Forelimb muscle (tissue), 1 donor: ENCODE results near the gene MED12L. TPM values are rescaled to one million over a fixed set of nuclear protein-coding genes. Genes with fewer than 3 reads are reported as not detected.
"Not testable (repeated sequence)": the region's sequence is repeated elsewhere in the genome, so short reads cannot be mapped to it uniquely, and the experiment has no call there.

Experiments used
- DNase-seq: peaks from one replicate; pipeline ENCODE4 v3.0.0-alpha.2; 2013; ENCODE audit warnings: low read depth
- polyA plus RNA-seq: library from polyadenylated mRNA; unstranded; fragments of 120-200 nt; gene quantifications from one replicate; pipeline ENCODE4 v1.2.1, GENCODE V29; 2013; ENCODE audit not compliant: insufficient read length

MED12L gene
- polyA plus RNA-seq, 1 donor: 10.0 TPM

- DNase-seq: no peak
Measured at GRCh38 chr3:151371526-151371925, 286.1 kb downstream of the MED12L start.

- DNase-seq: no peak
Measured at GRCh38 chr3:151372063-151372820, 286.8 kb downstream of the MED12L start.

- DNase-seq: no peak
Measured at GRCh38 chr3:151377768-151378385, 292.4 kb downstream of the MED12L start.

- DNase-seq: no peak
Measured at GRCh38 chr3:151379083-151379734, 293.7 kb downstream of the MED12L start.

GRCh38 chr3:151382671-151383070 lies 297.2 kb downstream of the MED12L start:
- DNase-seq: no peak

GRCh38 chr3:151383111-151383510 lies 297.6 kb downstream of the MED12L start:
- no peak for DNase-seq

- DNase-seq: no peak
Measured at GRCh38 chr3:151383956-151384355, 298.5 kb downstream of the MED12L start.

GRCh38 chr3:151384741-151385174 lies 299.3 kb downstream of the MED12L start, which contains the start of gene P2RY12:
P2RY12 (minus strand) TSS chr3:151384753; CDS start chr3:151338845, 45,908 bp downstream.
- DNase-seq: no peak

- DNase-seq: no peak
Measured at GRCh38 chr3:151386056-151386455, 300.6 kb downstream of the MED12L start.

- no peak for DNase-seq
Measured at GRCh38 chr3:151387432-151387831, 302.0 kb downstream of the MED12L start.

- no peak for DNase-seq
Measured at GRCh38 chr3:151387842-151388241, 302.4 kb downstream of the MED12L start.

GRCh38 chr3:151391720-151392119 lies 306.3 kb downstream of the MED12L start:
- DNase-seq: no peak

- DNase-seq: not testable (repeated sequence)
Measured at GRCh38 chr3:151392191-151392590, 306.7 kb downstream of the MED12L start.

- no peak for DNase-seq
Measured at GRCh38 chr3:151393146-151393830, 307.8 kb downstream of the MED12L start.

- DNase-seq: no peak
Measured at GRCh38 chr3:151393941-151394340, 308.5 kb downstream of the MED12L start.

- no peak for DNase-seq
Measured at GRCh38 chr3:151394611-151395010, 309.1 kb downstream of the MED12L start.

- no peak for DNase-seq
Measured at GRCh38 chr3:151395806-151396205, 310.3 kb downstream of the MED12L start.

- no peak for DNase-seq
Measured at GRCh38 chr3:151398895-151399294, 313.4 kb downstream of the MED12L start.

- no peak for DNase-seq
Measured at GRCh38 chr3:151400341-151400740, 314.9 kb downstream of the MED12L start.

- DNase-seq: no peak
Measured at GRCh38 chr3:151402349-151402748, 316.9 kb downstream of the MED12L start.

GRCh38 chr3:151403246-151403645 lies 317.8 kb downstream of the MED12L start:
- no peak for DNase-seq

- no peak for DNase-seq
Measured at GRCh38 chr3:151404316-151404715, 318.9 kb downstream of the MED12L start.
